Measurements from ENCODE around the gene EMILIN3. TPM values are rescaled to one million over a fixed set of nuclear protein-coding genes. Genes with fewer than 3 reads are reported as not detected.

EMILIN3 gene
- total and polyA plus RNA-seq, 2 donors, result 0.37 to 1.5 TPM

GRCh38 chr20:41355192-41355591 is 11.4 kb downstream of the EMILIN3 start:
- DNase-seq (ENCODE audit: low read depth in 6 of 9, low spot score in 9 of 9), result no peak

GRCh38 chr20:41353530-41353929 is 13.1 kb downstream of the EMILIN3 start:
- no peaks in the 10 kb centered on the region for H3K4me1 ChIP-seq (ENCODE audit: control insufficient read depth in 2 of 2, insufficient read depth in 2 of 2, low read length in 2 of 2)
- H3K36me3 ChIP-seq (ENCODE audit: control insufficient read depth in 2 of 2, insufficient read depth in 2 of 2, low read length in 1 of 2), result no peaks in the 10 kb centered on the region
- H3K4me3 ChIP-seq (ENCODE audit: low read length in 2 of 2), result no peak overlapping the region
- H3K9me3 ChIP-seq (ENCODE audit: control insufficient read depth in 2 of 2, insufficient read depth in 1 of 2, low read length in 1 of 2), result no peaks in the 10 kb centered on the region
- H3K27me3 ChIP-seq (ENCODE audit: control insufficient read depth in 2 of 2, insufficient read depth in 1 of 2, low read length in 1 of 2), result no peaks in the 10 kb centered on the region
- no peak for DNase-seq (ENCODE audit: low read depth in 6 of 9, low spot score in 9 of 9)
- no peak overlapping the region for H3K27ac ChIP-seq (ENCODE audit: low read depth in 1 of 2, low read length in 1 of 2)

More at GRCh38 chr20:41355192-41355591, 11.4 kb downstream of the EMILIN3 start:
- Histone ChIP-seq H3K4me1 (ENCODE audit: control insufficient read depth in 2 of 2, insufficient read depth in 2 of 2, low read length in 2 of 2) (no peaks in the 10 kb centered on the region), H3K4me3 (ENCODE audit: low read length in 2 of 2) (no peak overlapping the region), H3K9me3 (ENCODE audit: control insufficient read depth in 2 of 2, insufficient read depth in 1 of 2, low read length in 1 of 2) (no peaks in the 10 kb centered on the region), H3K27ac (ENCODE audit: low read depth in 1 of 2, low read length in 1 of 2) (no peak overlapping the region), H3K36me3 (ENCODE audit: control insufficient read depth in 2 of 2, insufficient read depth in 2 of 2, low read length in 1 of 2) (no peaks in the 10 kb centered on the region), H3K27me3 (ENCODE audit: control insufficient read depth in 2 of 2, insufficient read depth in 1 of 2, low read length in 1 of 2) (no peaks in the 10 kb centered on the region)
- 96% methylated on average over 3 of the region's 3 CpGs for WGBS

- no peaks in the 10 kb centered on the region for H3K4me1 ChIP-seq (ENCODE audit: control insufficient read depth in 2 of 2, insufficient read depth in 2 of 2, low read length in 2 of 2)
Observed at GRCh38 chr20:41352666-41353065, 14.0 kb downstream of the EMILIN3 start.

GRCh38 chr20:41352106-41352505 is 14.5 kb downstream of the EMILIN3 start:
- H3K36me3 ChIP-seq (ENCODE audit: control insufficient read depth in 2 of 2, insufficient read depth in 2 of 2, low read length in 1 of 2), result no peaks in the 10 kb centered on the region
- DNase-seq (ENCODE audit: low read depth in 6 of 9, low spot score in 9 of 9), result no peak
- 93% methylated on average over 4 of the region's 4 CpGs for WGBS

More at GRCh38 chr20:41352666-41353065, 14.0 kb downstream of the EMILIN3 start:
- WGBS, result 85% methylated on average over 5 of the region's 5 CpGs
- DNase-seq (ENCODE audit: low read depth in 6 of 9, low spot score in 9 of 9), result no peak
- Histone ChIP-seq H3K9me3 (ENCODE audit: control insufficient read depth in 2 of 2, insufficient read depth in 1 of 2, low read length in 1 of 2) (no peaks in the 10 kb centered on the region), H3K4me3 (ENCODE audit: low read length in 2 of 2) (no peak overlapping the region), H3K27me3 (ENCODE audit: control insufficient read depth in 2 of 2, insufficient read depth in 1 of 2, low read length in 1 of 2) (no peaks in the 10 kb centered on the region), H3K27ac (ENCODE audit: low read depth in 1 of 2, low read length in 1 of 2) (no peak overlapping the region), H3K36me3 (ENCODE audit: control insufficient read depth in 2 of 2, insufficient read depth in 2 of 2, low read length in 1 of 2) (no peaks in the 10 kb centered on the region)

GRCh38 chr20:41350408-41350962 is 16.1 kb downstream of the EMILIN3 start:
- Histone ChIP-seq H3K27ac (ENCODE audit: low read depth in 1 of 2, low read length in 1 of 2) (no peak overlapping the region), H3K27me3 (ENCODE audit: control insufficient read depth in 2 of 2, insufficient read depth in 1 of 2, low read length in 1 of 2) (no peaks in the 10 kb centered on the region), H3K36me3 (ENCODE audit: control insufficient read depth in 2 of 2, insufficient read depth in 2 of 2, low read length in 1 of 2) (no peaks in the 10 kb centered on the region), H3K9me3 (ENCODE audit: control insufficient read depth in 2 of 2, insufficient read depth in 1 of 2, low read length in 1 of 2) (no peaks in the 10 kb centered on the region), H3K4me3 (ENCODE audit: low read length in 2 of 2) (no peak overlapping the region), H3K4me1 (ENCODE audit: control insufficient read depth in 2 of 2, insufficient read depth in 2 of 2, low read length in 2 of 2) (no peaks in the 10 kb centered on the region)
- 86% methylated on average over 7 of the region's 7 CpGs for WGBS
- no peak for DNase-seq (ENCODE audit: low read depth in 6 of 9, low spot score in 9 of 9)

More at GRCh38 chr20:41352106-41352505, 14.5 kb downstream of the EMILIN3 start:
- no peak overlapping the region for H3K4me3 ChIP-seq (ENCODE audit: low read length in 2 of 2)
- H3K9me3 ChIP-seq (ENCODE audit: control insufficient read depth in 2 of 2, insufficient read depth in 1 of 2, low read length in 1 of 2), result no peaks in the 10 kb centered on the region
- H3K27me3 ChIP-seq (ENCODE audit: control insufficient read depth in 2 of 2, insufficient read depth in 1 of 2, low read length in 1 of 2), result no peaks in the 10 kb centered on the region
- H3K27ac ChIP-seq (ENCODE audit: low read depth in 1 of 2, low read length in 1 of 2), result no peak overlapping the region
- no peaks in the 10 kb centered on the region for H3K4me1 ChIP-seq (ENCODE audit: control insufficient read depth in 2 of 2, insufficient read depth in 2 of 2, low read length in 2 of 2)

GRCh38 chr20:41349943-41350342 is 16.7 kb downstream of the EMILIN3 start:
- no peaks in the 10 kb centered on the region for H3K36me3 ChIP-seq (ENCODE audit: control insufficient read depth in 2 of 2, insufficient read depth in 2 of 2, low read length in 1 of 2)
- no peaks in the 10 kb centered on the region for H3K4me1 ChIP-seq (ENCODE audit: control insufficient read depth in 2 of 2, insufficient read depth in 2 of 2, low read length in 2 of 2)
- H3K27me3 ChIP-seq (ENCODE audit: control insufficient read depth in 2 of 2, insufficient read depth in 1 of 2, low read length in 1 of 2), result no peaks in the 10 kb centered on the region
- no peak for DNase-seq (ENCODE audit: low read depth in 6 of 9, low spot score in 9 of 9)
- WGBS, result 93% methylated on average over 7 of the region's 7 CpGs
- no peak overlapping the region for H3K27ac ChIP-seq (ENCODE audit: low read depth in 1 of 2, low read length in 1 of 2)
- H3K4me3 ChIP-seq (ENCODE audit: low read length in 2 of 2), result no peak overlapping the region
- no peaks in the 10 kb centered on the region for H3K9me3 ChIP-seq (ENCODE audit: control insufficient read depth in 2 of 2, insufficient read depth in 1 of 2, low read length in 1 of 2)

- Histone ChIP-seq H3K4me3 (ENCODE audit: low read length in 2 of 2) (no peak overlapping the region), H3K4me1 (ENCODE audit: control insufficient read depth in 2 of 2, insufficient read depth in 2 of 2, low read length in 2 of 2) (no peaks in the 10 kb centered on the region), H3K9me3 (ENCODE audit: control insufficient read depth in 2 of 2, insufficient read depth in 1 of 2, low read length in 1 of 2) (no peaks in the 10 kb centered on the region), H3K27me3 (ENCODE audit: control insufficient read depth in 2 of 2, insufficient read depth in 1 of 2, low read length in 1 of 2) (no peaks in the 10 kb centered on the region), H3K27ac (ENCODE audit: low read depth in 1 of 2, low read length in 1 of 2) (no peak overlapping the region), H3K36me3 (ENCODE audit: control insufficient read depth in 2 of 2, insufficient read depth in 2 of 2, low read length in 1 of 2) (no peaks in the 10 kb centered on the region)
- no peak for DNase-seq (ENCODE audit: low read depth in 6 of 9, low spot score in 9 of 9)
- WGBS, result 96% methylated on average over 2 of the region's 2 CpGs
Observed at GRCh38 chr20:41349266-41349665, 17.4 kb downstream of the EMILIN3 start.

- Histone ChIP-seq H3K27ac (ENCODE audit: low read depth in 1 of 2, low read length in 1 of 2) (no peak overlapping the region), H3K27me3 (ENCODE audit: control insufficient read depth in 2 of 2, insufficient read depth in 1 of 2, low read length in 1 of 2) (no peaks in the 10 kb centered on the region), H3K36me3 (ENCODE audit: control insufficient read depth in 2 of 2, insufficient read depth in 2 of 2, low read length in 1 of 2) (no peaks in the 10 kb centered on the region), H3K4me3 (ENCODE audit: low read length in 2 of 2) (no peak overlapping the region), H3K9me3 (ENCODE audit: control insufficient read depth in 2 of 2, insufficient read depth in 1 of 2, low read length in 1 of 2) (no peaks in the 10 kb centered on the region), H3K4me1 (ENCODE audit: control insufficient read depth in 2 of 2, insufficient read depth in 2 of 2, low read length in 2 of 2) (no peaks in the 10 kb centered on the region)
- 95% methylated on average over 13 of the region's 13 CpGs for WGBS
- no peak for DNase-seq (ENCODE audit: low read depth in 6 of 9, low spot score in 9 of 9)
Observed at GRCh38 chr20:41348430-41349172, 18.0 kb downstream of the EMILIN3 start.

- 95% methylated on average over 13 of the region's 13 CpGs for WGBS
- no peak overlapping the region for H3K4me3 ChIP-seq (ENCODE audit: low read length in 2 of 2)
- H3K27me3 ChIP-seq (ENCODE audit: control insufficient read depth in 2 of 2, insufficient read depth in 1 of 2, low read length in 1 of 2), result no peaks in the 10 kb centered on the region
- no peaks in the 10 kb centered on the region for H3K4me1 ChIP-seq (ENCODE audit: control insufficient read depth in 2 of 2, insufficient read depth in 2 of 2, low read length in 2 of 2)
- H3K27ac ChIP-seq (ENCODE audit: low read depth in 1 of 2, low read length in 1 of 2), result no peak overlapping the region
- no peaks in the 10 kb centered on the region for H3K36me3 ChIP-seq (ENCODE audit: control insufficient read depth in 2 of 2, insufficient read depth in 2 of 2, low read length in 1 of 2)
- no peaks in the 10 kb centered on the region for H3K9me3 ChIP-seq (ENCODE audit: control insufficient read depth in 2 of 2, insufficient read depth in 1 of 2, low read length in 1 of 2)
- no peak for DNase-seq (ENCODE audit: low read depth in 6 of 9, low spot score in 9 of 9)
Observed at GRCh38 chr20:41347523-41348429, 18.8 kb downstream of the EMILIN3 start.

Measured in thymus (tissue), 11 donors.